Esophagus (tissue), 2 donors: ENCODE measurements around the gene OR2D2. TPM values are rescaled to one million over a fixed set of nuclear protein-coding genes. Genes with fewer than 3 reads are reported as not detected.
"Not testable (repeated sequence)": the region's sequence is repeated elsewhere in the genome, so short reads cannot be mapped to it uniquely, and the experiment has no call there.

Experiments used
- H3K27ac ChIP-seq, 2 donors: one replicate each; pipeline ENCODE4 v1.5.1; 2013; ENCODE audit warnings: low read depth in 2 of 2, mild to moderate bottlenecking in 2 of 2, inconsistent platforms in 1 of 2, low read length in 1 of 2, moderate library complexity in 1 of 2
- H3K27me3 ChIP-seq, 2 donors: one replicate each; pipeline ENCODE4 v1.6.1; 2013; ENCODE audit warnings: low read length in 2 of 2, control low read depth in 1 of 2, mild to moderate bottlenecking in 1 of 2; ENCODE audit not compliant: insufficient read depth in 2 of 2, control insufficient read depth in 1 of 2
- H3K36me3 ChIP-seq, 2 donors: one replicate each; pipeline ENCODE4 v1.6.1; 2013; ENCODE audit warnings: low read length in 1 of 2; ENCODE audit not compliant: control insufficient read depth in 2 of 2, insufficient read depth in 2 of 2
- H3K4me1 ChIP-seq, 2 donors: one replicate each; pipeline ENCODE4 v1.6.1; 2013; ENCODE audit warnings: low read length in 1 of 2; ENCODE audit not compliant: control insufficient read depth in 2 of 2, insufficient read depth in 2 of 2
- H3K4me3 ChIP-seq, 2 donors: one replicate each; pipeline ENCODE4 v1.5.1; 2013; ENCODE audit warnings: low read length in 2 of 2, mild to moderate bottlenecking in 2 of 2, low read depth in 1 of 2, moderate library complexity in 1 of 2
- H3K9me3 ChIP-seq, 2 donors: one replicate each; pipeline ENCODE4 v1.6.1; 2013; ENCODE audit warnings: mild to moderate bottlenecking in 2 of 2, low read depth in 1 of 2, low read length in 1 of 2, moderate library complexity in 1 of 2; ENCODE audit not compliant: control insufficient read depth in 2 of 2, insufficient read depth in 1 of 2
- WGBS, 2 donors: extraction: QIAGEN DNeasy Blood & Tissue Kit; methylation state at CpG; one replicate each; pipeline ENCODE4 v1.1.7; 2013; 5-methylcytosine and 5-hydroxymethylcytosine counted together
- polyA plus RNA-seq, 2 donors: library from polyadenylated mRNA; stranded (reverse); fragments of 200-250 nt; gene quantifications; one replicate each; pipeline ENCODE4 v1.2.3, GENCODE V29; 2013
- donor health status: healthy with polysubstance abuse.
- donor health status: Bipolar disorder and iron deficiency.

Gene OR2D2
- polyA plus RNA-seq, 2 donors, result not detected

GRCh38 chr11:6855971-6856541, 36.2 kb downstream of the OR2D2 start:
- WGBS, 2 donors, result 38 to 60% methylated on average over 1 of the region's 1 CpG

DNA sequence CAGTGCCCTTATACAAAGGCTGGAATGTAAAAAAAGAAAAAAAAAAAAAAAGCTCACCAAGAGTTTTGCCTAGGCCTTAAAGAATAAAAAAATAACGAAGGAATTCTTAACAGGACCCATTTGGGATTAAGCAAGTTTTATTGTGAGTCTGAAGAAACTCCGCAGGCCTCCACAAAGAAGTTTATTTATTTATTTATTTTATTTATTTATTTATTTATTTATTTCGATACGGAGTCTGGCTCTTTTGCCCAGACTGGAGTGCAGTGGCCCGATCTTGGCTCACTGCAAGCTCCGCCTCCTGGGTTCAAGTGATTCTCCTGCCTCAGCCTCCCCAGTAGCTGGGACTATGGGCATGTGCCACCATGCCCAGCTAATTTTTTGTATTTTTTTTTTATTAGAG, 37.5 kb downstream of the OR2D2 start:
- not testable (repeated sequence) for H3K9me3 ChIP-seq, H3K36me3 ChIP-seq, H3K27ac ChIP-seq, H3K4me3 ChIP-seq, H3K4me1 ChIP-seq, H3K27me3 ChIP-seq
- 90 to 93% methylated on average over 6 of the region's 6 CpGs for WGBS, 2 donors

More at GRCh38 chr11:6855971-6856541, 36.2 kb downstream of the OR2D2 start:
- Histone ChIP-seq H3K9me3 (peaks cover 0 to 3% of the 10 kb centered on the region in 2 donors), H3K27me3 (no peaks in the 10 kb centered on the region), H3K4me3 (no peak overlapping the region), H3K27ac (no peak overlapping the region), H3K4me1 (no peaks in the 10 kb centered on the region), H3K36me3 (no peaks in the 10 kb centered on the region)

DNA sequence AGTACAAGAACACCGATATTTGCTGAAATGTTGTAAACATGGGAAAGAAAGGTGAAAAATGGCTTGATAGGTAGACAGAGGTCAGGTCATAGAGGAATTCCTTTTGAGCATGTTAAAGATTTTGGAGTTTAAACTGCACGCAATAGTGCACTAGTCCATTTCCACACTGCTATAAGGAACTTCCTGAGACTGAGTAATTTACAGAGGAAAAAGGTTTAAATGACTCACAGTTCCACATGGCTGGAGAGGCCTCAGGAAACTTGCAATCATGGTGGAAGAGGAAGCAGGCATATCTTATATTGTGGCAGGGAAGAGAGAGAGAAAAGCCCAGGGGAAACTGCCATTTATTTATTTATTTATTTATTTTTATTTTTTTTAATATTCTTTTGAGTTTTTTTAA, 41.8 kb downstream of the OR2D2 start:
- H3K27me3 ChIP-seq, result no peaks in the 10 kb centered on the region
- no peak overlapping the region for H3K4me3 ChIP-seq
- no peaks in the 10 kb centered on the region for H3K4me1 ChIP-seq
- 72 to 88% methylated on average over 2 of the region's 2 CpGs for WGBS, 2 donors
- no peaks in the 10 kb centered on the region for H3K36me3 ChIP-seq
- no peaks in the 10 kb centered on the region for H3K9me3 ChIP-seq
- H3K27ac ChIP-seq, result no peak overlapping the region

GRCh38 chr11:6845383-6845782, 46.9 kb downstream of the OR2D2 start, which contains the start of gene OR10A5:
OR10A5 (plus strand) TSS chr11:6845683; CDS start chr11:6845683, 0 bp downstream.
- Histone ChIP-seq H3K27ac (no peak within 1 kb of the TSS), H3K36me3 (no peaks in the 10 kb centered on the region)
- WGBS, 2 donors, result 62 to 73% methylated on average over 3 of the region's 3 CpGs

DNA sequence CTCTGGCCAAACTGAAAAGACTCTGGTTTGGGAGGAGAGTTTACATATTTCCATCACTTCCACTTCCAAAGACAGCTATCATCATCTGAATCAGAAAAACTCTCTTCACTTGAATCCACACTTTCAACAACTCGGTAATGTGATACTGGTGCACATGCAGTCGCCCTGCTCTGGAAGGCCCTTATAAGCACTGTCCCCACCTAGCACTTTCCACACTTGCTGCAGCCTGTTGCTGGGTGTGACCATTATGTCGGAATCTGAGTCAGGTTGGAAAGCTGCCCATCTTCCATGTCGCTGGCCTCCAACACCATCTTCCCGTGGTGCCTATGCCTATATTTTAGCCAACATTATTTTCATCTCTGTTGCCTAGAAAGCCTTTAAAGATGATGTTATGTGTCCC, 47.9 kb downstream of the OR2D2 start:
- H3K9me3 ChIP-seq, result peaks cover 0 to 2% of the 10 kb centered on the region in 2 donors
- H3K4me1 ChIP-seq, result no peaks in the 10 kb centered on the region
- H3K27me3 ChIP-seq, result no peaks in the 10 kb centered on the region
- no peaks in the 10 kb centered on the region for H3K36me3 ChIP-seq
- WGBS, 2 donors, result 85 to 88% methylated on average over 5 of the region's 5 CpGs
- H3K27ac ChIP-seq, result no peak overlapping the region
- H3K4me3 ChIP-seq, result no peak overlapping the region

More at GRCh38 chr11:6845383-6845782, 46.9 kb downstream of the OR2D2 start, which contains the start of gene OR10A5:
- Histone ChIP-seq H3K4me1 (no peaks in the 10 kb centered on the region), H3K9me3 (peaks cover 0 to 2% of the 10 kb centered on the region in 2 donors), H3K27me3 (no peaks in the 10 kb centered on the region), H3K4me3 (no peak within 1 kb of the TSS)

- Histone ChIP-seq H3K27ac (no peak overlapping the region), H3K36me3 (no peaks in the 10 kb centered on the region), H3K27me3 (no peaks in the 10 kb centered on the region), H3K4me3 (no peak overlapping the region), H3K4me1 (no peaks in the 10 kb centered on the region), H3K9me3 (peaks cover 0 to 2% of the 10 kb centered on the region in 2 donors)
- WGBS, 2 donors, result 41 to 49% methylated on average over 2 of the region's 2 CpGs
Observed at GRCh38 chr11:6843670-6844069, 48.6 kb downstream of the OR2D2 start.

- no peaks in the 10 kb centered on the region for H3K4me1 ChIP-seq
- H3K4me3 ChIP-seq, result no peak overlapping the region
- no peaks in the 10 kb centered on the region for H3K36me3 ChIP-seq
- no peak overlapping the region for H3K27ac ChIP-seq
- H3K9me3 ChIP-seq, result peaks cover 0 to 2% of the 10 kb centered on the region in 2 donors
- H3K27me3 ChIP-seq, result no peaks in the 10 kb centered on the region
Observed at GRCh38 chr11:6841694-6842093, 50.6 kb downstream of the OR2D2 start.

Other genes with a start within 250 kb of the OR2D2 start
- 1 to 10 TPM; 1.7 to 2.0 TPM for gene DCHS1, start 236.7 kb downstream of the OR2D2 start, polyA plus RNA-seq
- 10 to 100 TPM; 43.4 to 49.2 TPM for gene MRPL17, start 209.2 kb downstream of the OR2D2 start, polyA plus RNA-seq
- gene OR2AG2, start 120.5 kb downstream of the OR2D2 start, polyA plus RNA-seq, result under 1 TPM in 1 of 2 donors, not detected in 1; 0.04 TPM
- not detected for gene OR2AG1, start 109.5 kb downstream of the OR2D2 start, polyA plus RNA-seq
- not detected for gene OR6A2, start 92.8 kb downstream of the OR2D2 start, polyA plus RNA-seq
- gene OR10A5, start 46.8 kb downstream of the OR2D2 start, polyA plus RNA-seq, result not detected
- not detected for gene OR10A2, start 29.4 kb downstream of the OR2D2 start, polyA plus RNA-seq
- not detected for gene OR10A4, start 15.9 kb downstream of the OR2D2 start, polyA plus RNA-seq
- not detected for gene OR2D3, start 28.5 kb upstream of the OR2D2 start, polyA plus RNA-seq
- under 1 TPM; 0.61 to 0.77 TPM for gene ZNF215, start 33.9 kb upstream of the OR2D2 start, polyA plus RNA-seq
- under 1 TPM; 0.45 to 0.46 TPM for gene ZNF214, start 127.8 kb upstream of the OR2D2 start, polyA plus RNA-seq
- gene NLRP14, start 128.0 kb upstream of the OR2D2 start, polyA plus RNA-seq, result under 1 TPM in 1 of 2 donors, not detected in 1; 0.01 TPM
- gene RBMXL2, start 196.5 kb upstream of the OR2D2 start, polyA plus RNA-seq, result not detected